ENCODE data around the gene ZNF558. TPM values are rescaled to one million over a fixed set of nuclear protein-coding genes. Genes with fewer than 3 reads are reported as not detected.
"Not testable (repeated sequence)": the region's sequence is repeated elsewhere in the genome, so short reads cannot be mapped to it uniquely, and the experiment has no call there.

The ZNF558 gene
- total and polyA plus RNA-seq, 10 donors: 13.1 to 27.7 (median 21.2) TPM

DNA sequence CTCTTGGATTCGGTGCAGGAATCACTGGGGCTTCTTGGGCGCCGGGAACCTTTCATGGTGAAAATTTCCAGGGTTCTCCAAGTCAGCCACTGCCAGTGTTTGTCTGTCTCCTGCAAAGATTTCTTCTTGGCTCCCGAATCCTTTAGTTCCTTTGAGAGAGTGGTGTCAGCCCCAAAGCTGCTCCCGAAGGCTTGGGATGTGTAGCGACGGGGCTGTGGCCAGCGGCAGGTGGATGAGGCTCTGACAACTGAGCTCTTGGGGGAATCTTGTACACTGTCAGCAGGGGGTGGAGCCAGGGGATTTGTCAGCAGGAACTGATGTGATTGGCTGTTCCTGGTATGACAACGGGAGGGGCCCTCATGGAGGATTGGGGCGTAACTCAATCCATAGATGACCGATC lies 64.8 kb downstream of the ZNF558 start:
- WGBS, 5 donors: 82 to 86% (median 83%) methylated on average over 5 of the region's 11 CpGs; no CpG with 5 or more reads in 1 of the 5 donors

More for the DNA sequence above, 64.8 kb downstream of the ZNF558 start:
- H3K27ac ChIP-seq; H3K4me1 ChIP-seq; H3K27me3 ChIP-seq (replicated peaks in 1 of 7); H3K9me3 ChIP-seq; H3K36me3 ChIP-seq; DNase-seq; intact Hi-C loops (cut with DNase I; ENCODE audit: low total_unique reads); H3K4me3 ChIP-seq: not testable (repeated sequence)

Small RNA genes lying within 50 kb of the gene (small RNA-seq; reads per million reads assigned to genes)
- 0 reads per million in 4 donors for gene AC012616.1

Other genes with a start within 250 kb of the ZNF558 start
- 10 to 100 TPM in 6 of 7 donors, 1 to 10 TPM in 1; 9.2 to 33.8 (median 20.2) TPM for gene ADAMTS10, start 221.6 kb downstream of the ZNF558 start, total RNA-seq
- 10 to 100 TPM in 2 of 3 donors, 1 to 10 TPM in 1; 7.8 to 22.4 (median 10.5) TPM for gene ADAMTS10, start 221.6 kb downstream of the ZNF558 start, polyA plus RNA-seq
- not detected for gene NFILZ, start 201.7 kb downstream of the ZNF558 start, total RNA-seq
- not detected for gene NFILZ, start 201.7 kb downstream of the ZNF558 start, polyA plus RNA-seq
- gene ACTL9, start 133.5 kb downstream of the ZNF558 start, total RNA-seq: not detected
- not detected for gene ACTL9, start 133.5 kb downstream of the ZNF558 start, polyA plus RNA-seq
- not detected for gene OR2Z1, start 110.7 kb downstream of the ZNF558 start, total RNA-seq
- not detected for gene OR2Z1, start 110.7 kb downstream of the ZNF558 start, polyA plus RNA-seq
- gene MBD3L1, start 73 bp upstream of the ZNF558 start, total RNA-seq: not detected
- gene MBD3L1, start 73 bp upstream of the ZNF558 start, polyA plus RNA-seq: not detected
- gene MUC16, start 178.1 kb upstream of the ZNF558 start, total RNA-seq: under 1 TPM in 5 of 7 donors, not detected in 2; 0.07 to 0.54 (median 0.14) TPM
- gene MUC16, start 178.1 kb upstream of the ZNF558 start, polyA plus RNA-seq: under 1 TPM; 0.02 to 0.03 (median 0.02) TPM

Data from spleen (tissue), 11 donors.